OCI-LY1 (cell line): Measurements from ENCODE around the gene ARHGEF39.

ENCODE experiments used
- EZH2 ChIP-seq: fragments of 200-600 bp; sonication (generic), shearing (Covaris generic); IDR thresholded peaks from 2 replicates; pipeline ENCODE4 v1.8.0; 2017; ENCODE audit warnings: borderline replicate concordance, mixed run types, mild to moderate bottlenecking, antibody characterized with exemption, low read length, moderate library complexity, mixed read lengths
- TF ChIP-seq, protein P1 (sequence below): fragments of 200-600 bp; sonication (generic), shearing (Covaris generic); IDR thresholded peaks from 2 replicates; pipeline ENCODE4 v1.5.1; 2017; ENCODE audit warnings: mild to moderate bottlenecking, antibody characterized with exemption, low read length, moderate library complexity, mixed read lengths

DNA sequence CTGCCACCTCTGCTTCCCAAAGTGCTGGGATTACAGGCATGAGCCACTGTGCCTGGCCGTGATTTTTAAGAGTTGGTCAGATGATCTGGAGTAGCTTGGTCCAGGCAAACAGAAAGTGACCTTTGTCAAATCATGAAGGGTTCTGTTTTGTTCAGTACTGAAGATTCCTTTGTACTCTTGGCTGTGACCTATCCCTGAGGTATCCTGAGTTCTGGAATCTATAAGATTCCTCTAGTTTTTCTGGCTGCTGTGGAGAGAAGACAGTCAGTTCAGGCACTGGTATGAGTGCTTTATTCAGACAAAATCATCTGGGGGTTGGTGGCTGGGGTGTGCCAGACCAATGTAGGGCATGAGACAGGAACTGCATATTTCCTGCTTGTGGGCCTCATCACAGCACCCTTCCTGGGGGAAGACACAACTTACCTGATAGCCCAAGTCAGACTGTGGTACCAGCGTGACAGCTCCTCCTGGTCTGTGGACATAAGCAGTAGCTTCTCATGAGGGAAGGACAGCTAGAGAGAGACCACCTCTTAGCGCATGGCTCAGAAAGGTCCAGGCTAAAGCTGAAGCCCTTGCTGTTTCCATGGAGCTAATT lies 3.1 kb downstream of the ARHGEF39 start:
- TF ChIP-seq, protein P1, sequence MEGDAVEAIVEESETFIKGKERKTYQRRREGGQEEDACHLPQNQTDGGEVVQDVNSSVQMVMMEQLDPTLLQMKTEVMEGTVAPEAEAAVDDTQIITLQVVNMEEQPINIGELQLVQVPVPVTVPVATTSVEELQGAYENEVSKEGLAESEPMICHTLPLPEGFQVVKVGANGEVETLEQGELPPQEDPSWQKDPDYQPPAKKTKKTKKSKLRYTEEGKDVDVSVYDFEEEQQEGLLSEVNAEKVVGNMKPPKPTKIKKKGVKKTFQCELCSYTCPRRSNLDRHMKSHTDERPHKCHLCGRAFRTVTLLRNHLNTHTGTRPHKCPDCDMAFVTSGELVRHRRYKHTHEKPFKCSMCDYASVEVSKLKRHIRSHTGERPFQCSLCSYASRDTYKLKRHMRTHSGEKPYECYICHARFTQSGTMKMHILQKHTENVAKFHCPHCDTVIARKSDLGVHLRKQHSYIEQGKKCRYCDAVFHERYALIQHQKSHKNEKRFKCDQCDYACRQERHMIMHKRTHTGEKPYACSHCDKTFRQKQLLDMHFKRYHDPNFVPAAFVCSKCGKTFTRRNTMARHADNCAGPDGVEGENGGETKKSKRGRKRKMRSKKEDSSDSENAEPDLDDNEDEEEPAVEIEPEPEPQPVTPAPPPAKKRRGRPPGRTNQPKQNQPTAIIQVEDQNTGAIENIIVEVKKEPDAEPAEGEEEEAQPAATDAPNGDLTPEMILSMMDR: no peak
- no peak for TF ChIP-seq EZH2
